ENCODE data around the gene GRHL3. TPM values are rescaled to one million over a fixed set of nuclear protein-coding genes. Genes with fewer than 3 reads are reported as not detected.

Gene GRHL3
- total RNA-seq, 4 donors from 2014 or later: 77.6 to 179 (median 115) TPM

DNA sequence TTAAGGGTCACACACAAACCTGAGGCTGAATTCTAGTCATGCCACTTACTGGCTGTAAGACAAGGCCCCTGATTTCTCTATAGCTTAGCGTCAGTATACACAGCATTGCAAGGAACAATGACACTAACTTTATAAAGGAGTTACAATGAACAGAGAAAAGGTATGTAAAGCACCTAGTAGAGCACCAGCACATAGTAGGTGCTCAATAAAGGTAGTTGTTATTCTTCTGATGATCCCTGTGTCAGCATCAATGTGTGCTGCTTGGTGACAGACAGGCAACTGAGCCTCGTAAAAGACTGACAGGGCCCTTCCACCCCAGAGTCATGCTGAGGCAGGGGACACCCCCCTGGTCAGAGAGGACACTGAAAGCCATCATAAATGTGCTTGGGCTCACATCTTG, 43.2 kb downstream of the GRHL3 start:
- intact Hi-C loops (cut with DNase I): no loop called here
- Histone ChIP-seq H3K36me3 (peaks cover 0 to 35% (median 0%) of the 10 kb centered on the region in 3 donors), H3K9me3 (no peaks in the 10 kb centered on the region), H3K27ac (peak overlapping the region in 3 of 4 donors; percentile 83 to 89 (median 89)), H3K4me1 (peaks cover 17 to 57% (median 33%) of the 10 kb centered on the region in 3 donors), H3K4me3 (no peak overlapping the region), H3K27me3 (no peaks in the 10 kb centered on the region)
- TF ChIP-seq POLR2A (IDR thresholded peaks at IDR 0.05): no peak
- WGBS, 2 donors: 78 to 97% methylated on average over 2 of the region's 2 CpGs
- DNase-seq: no peak

DNA sequence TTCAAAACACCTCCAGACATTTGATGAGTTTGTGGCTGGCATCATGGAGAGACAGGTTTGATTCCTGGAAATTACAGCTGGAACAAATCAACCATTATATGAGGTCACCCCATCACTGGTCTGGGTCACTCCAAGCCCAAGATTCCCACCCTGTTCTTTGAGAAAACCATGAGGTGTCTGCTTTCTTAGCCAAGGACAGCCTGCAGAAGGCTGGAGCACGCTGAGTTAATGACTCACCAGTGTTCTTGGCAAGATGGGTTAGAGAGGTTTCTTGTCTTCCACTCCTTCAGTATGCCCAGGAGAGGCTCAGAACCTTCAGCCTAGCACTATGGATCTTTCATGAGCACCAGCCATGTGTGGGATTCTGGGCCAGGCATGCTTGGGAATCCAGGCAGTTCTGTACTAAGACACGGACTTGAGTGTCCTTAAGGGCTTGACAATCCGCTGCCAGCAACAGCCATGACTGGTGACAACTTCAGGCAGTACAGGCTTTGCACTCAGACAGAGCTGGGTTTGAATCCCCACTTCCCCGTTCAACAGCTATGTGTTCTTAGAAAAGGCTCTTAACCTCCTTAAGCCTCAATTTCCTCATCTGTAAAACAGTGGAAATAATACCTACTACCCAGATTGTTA, 43.9 kb downstream of the GRHL3 start:
- intact Hi-C loops (cut with DNase I): no loop called here
- Histone ChIP-seq H3K9me3 (no peaks in the 10 kb centered on the region), H3K4me3 (no peak overlapping the region), H3K36me3 (peaks cover 0 to 32% (median 0%) of the 10 kb centered on the region in 3 donors), H3K4me1 (peaks cover 17 to 64% (median 33%) of the 10 kb centered on the region in 3 donors), H3K27me3 (no peaks in the 10 kb centered on the region), H3K27ac (peak overlapping the region; percentile 71 to 89 (median 86))
- DNase-seq: no peak
- WGBS, 2 donors: 53 to 60% methylated on average over 3 of the region's 4 CpGs
- TF ChIP-seq, protein P1, sequence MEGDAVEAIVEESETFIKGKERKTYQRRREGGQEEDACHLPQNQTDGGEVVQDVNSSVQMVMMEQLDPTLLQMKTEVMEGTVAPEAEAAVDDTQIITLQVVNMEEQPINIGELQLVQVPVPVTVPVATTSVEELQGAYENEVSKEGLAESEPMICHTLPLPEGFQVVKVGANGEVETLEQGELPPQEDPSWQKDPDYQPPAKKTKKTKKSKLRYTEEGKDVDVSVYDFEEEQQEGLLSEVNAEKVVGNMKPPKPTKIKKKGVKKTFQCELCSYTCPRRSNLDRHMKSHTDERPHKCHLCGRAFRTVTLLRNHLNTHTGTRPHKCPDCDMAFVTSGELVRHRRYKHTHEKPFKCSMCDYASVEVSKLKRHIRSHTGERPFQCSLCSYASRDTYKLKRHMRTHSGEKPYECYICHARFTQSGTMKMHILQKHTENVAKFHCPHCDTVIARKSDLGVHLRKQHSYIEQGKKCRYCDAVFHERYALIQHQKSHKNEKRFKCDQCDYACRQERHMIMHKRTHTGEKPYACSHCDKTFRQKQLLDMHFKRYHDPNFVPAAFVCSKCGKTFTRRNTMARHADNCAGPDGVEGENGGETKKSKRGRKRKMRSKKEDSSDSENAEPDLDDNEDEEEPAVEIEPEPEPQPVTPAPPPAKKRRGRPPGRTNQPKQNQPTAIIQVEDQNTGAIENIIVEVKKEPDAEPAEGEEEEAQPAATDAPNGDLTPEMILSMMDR (IDR thresholded peaks at IDR 0.05): no peak
- no peak for TF ChIP-seq POLR2A (IDR thresholded peaks at IDR 0.05)

DNA sequence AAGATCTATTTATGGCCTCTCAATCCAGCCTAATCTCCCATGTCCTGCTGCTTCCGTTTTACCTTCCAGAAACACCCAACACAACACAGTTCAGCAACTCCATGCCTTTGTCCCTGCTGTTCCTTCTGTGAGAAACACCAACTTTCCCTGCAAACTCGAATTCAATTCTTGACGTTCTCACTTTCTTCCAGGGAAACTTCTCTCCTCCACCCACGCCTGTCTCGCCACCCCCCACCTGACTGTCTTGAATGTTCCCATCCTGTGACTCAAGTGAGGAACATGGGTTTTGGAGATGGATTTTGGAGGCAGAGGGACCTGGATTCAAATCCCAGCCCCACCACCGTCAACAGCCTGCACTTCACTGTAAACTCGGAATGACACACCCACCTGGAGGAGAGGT, 44.8 kb downstream of the GRHL3 start:
- TF ChIP-seq, protein P1 (IDR thresholded peaks at IDR 0.05): no peak
- TF ChIP-seq POLR2A (IDR thresholded peaks at IDR 0.05): no peak
- WGBS, 2 donors: 77% methylated on average over 7 of the region's 7 CpGs
- Histone ChIP-seq H3K9me3 (no peaks in the 10 kb centered on the region), H3K27me3 (no peaks in the 10 kb centered on the region), H3K4me1 (peaks cover 17 to 73% (median 37%) of the 10 kb centered on the region in 3 donors), H3K27ac (peak overlapping the region; percentile 83 to 89 (median 87)), H3K4me3 (no peak overlapping the region), H3K36me3 (peaks cover 0 to 28% (median 0%) of the 10 kb centered on the region in 3 donors)
- no peak for DNase-seq
- intact Hi-C loops (cut with DNase I): no loop called here

DNA sequence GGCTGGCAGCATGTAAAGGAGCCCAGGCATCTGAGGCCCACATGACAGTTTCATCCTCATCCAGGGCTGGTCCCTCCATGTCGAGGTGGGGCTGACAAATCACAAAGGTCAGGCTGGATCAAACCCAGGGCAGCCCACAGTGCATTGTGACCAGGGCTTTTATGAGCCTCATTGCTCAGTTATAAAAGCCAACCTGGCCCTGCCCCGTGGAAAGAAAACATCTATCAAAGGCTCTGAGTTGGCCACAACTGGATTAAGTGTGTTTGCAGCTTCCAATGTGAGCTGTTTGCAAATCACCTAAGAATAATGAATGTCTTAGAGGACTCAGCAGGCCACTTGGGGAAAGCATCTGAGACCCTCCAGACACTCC, 45.4 kb downstream of the GRHL3 start:
- Histone ChIP-seq H3K36me3 (peaks cover 0 to 22% (median 0%) of the 10 kb centered on the region in 3 donors), H3K27me3 (no peaks in the 10 kb centered on the region), H3K27ac (peak overlapping the region; percentile 83 to 89 (median 87)), H3K9me3 (no peaks in the 10 kb centered on the region), H3K4me1 (peaks cover 18 to 79% (median 39%) of the 10 kb centered on the region in 3 donors), H3K4me3 (no peak overlapping the region)
- no CpG with 5 or more reads among the region's 2 CpGs for WGBS, 2 donors
- no peak for TF ChIP-seq POLR2A (IDR thresholded peaks at IDR 0.05)
- TF ChIP-seq, protein P1 (IDR thresholded peaks at IDR 0.05): no peak
- intact Hi-C loops (cut with DNase I): no loop called here
- DNase-seq: no peak

DNA sequence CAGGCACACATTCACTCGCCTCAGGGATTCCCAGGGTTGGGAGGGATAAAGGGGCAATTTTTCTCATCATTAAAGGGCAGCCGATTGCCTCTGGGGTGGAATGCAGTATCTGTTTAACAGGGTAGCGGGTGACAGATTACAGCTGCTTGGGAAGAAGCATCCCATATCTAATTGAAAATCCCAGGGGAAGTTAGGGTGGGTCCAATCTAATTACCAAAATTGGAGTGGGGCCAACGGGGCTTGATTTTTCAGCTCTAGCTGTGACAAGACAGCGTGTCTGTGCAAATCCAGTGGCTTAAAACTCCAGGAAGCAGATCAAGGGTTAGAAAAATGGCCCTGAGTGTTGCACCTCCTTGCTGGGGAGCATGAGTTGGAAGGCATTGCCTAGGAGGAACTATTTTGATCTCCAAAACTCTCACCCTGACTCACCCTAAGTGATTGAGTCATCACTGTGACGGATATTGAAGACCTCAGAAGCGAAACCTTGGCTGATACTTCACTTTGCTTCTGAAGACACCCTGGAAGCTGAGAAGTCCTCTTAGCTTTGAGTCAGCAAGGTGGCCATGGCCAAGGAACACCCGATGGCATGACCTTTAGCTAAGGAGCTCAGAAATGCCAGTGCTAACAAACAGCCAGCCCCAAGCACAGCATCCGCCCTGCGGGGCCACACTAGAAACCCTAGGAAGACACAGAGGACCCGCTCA, 46.0 kb downstream of the GRHL3 start:
- intact Hi-C loops (cut with DNase I): no loop called here
- peak overlapping the region; percentile 83 to 92 (median 87) for H3K27ac ChIP-seq
- 39% methylated on average over 10 to 11 of the region's 11 CpGs for WGBS, 2 donors
- peaks cover 0 to 17% (median 0%) of the 10 kb centered on the region in 3 donors for H3K36me3 ChIP-seq
- no peaks in the 10 kb centered on the region for H3K9me3 ChIP-seq
- peaks cover 20 to 84% (median 39%) of the 10 kb centered on the region in 3 donors for H3K4me1 ChIP-seq
- DNase-seq: no peak
- no peaks in the 10 kb centered on the region for H3K27me3 ChIP-seq
- no peak overlapping the region for H3K4me3 ChIP-seq
- TF ChIP-seq POLR2A (IDR thresholded peaks at IDR 0.05): peak in 1 of 4 donors; percentile 14
- TF ChIP-seq, protein P1 (IDR thresholded peaks at IDR 0.05): no peak
